ENCODE measurements around the gene ANKRD10.

Gene ANKRD10

DNA sequence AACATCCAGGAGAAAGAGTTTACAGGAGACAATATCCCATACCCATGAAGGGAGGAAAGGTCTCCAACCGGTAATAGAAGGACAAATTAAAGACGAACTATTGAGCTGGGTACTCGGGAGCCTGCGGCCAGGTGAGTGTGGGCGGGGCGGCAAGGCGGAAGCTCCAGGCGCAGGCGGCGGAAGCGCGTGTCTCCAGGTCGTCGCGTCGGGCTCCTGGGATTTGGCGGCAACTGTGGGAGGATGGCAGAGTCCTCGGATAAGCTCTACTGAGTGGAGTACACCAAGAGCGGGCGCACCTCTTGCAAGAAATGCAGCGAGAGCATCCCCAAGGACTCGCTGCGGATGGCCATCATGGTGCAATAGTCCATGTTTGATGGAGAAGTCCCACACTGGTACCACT, 21.6 kb upstream of the ANKRD10 start:
- H3K9ac ChIP-seq (ENCODE audit: low read length) = no peak overlapping the region
- no peaks in the 10 kb centered on the region for H4K20me1 ChIP-seq (ENCODE audit: low read depth, low read length)
- H3K9me2 ChIP-seq (replicated peaks; ENCODE audit: insufficient read depth, low read length) = no peaks in the 10 kb centered on the region
- no peak overlapping the region for H2AFZ ChIP-seq (ENCODE audit: low read depth, low read length, severe bottlenecking)
- H3K36me3 ChIP-seq (ENCODE audit: low read length) = no peaks in the 10 kb centered on the region
- H3F3A ChIP-seq (ENCODE audit: insufficient read depth) = no peaks in the 10 kb centered on the region
- H3K79me2 ChIP-seq (ENCODE audit: insufficient read depth, low read length) = no peaks in the 10 kb centered on the region
- TF ChIP-seq EZH2phosphoT487 (conservative IDR thresholded peaks at IDR 0.05; ENCODE audit: low read length) = no peak
- TF ChIP-seq, protein P1, sequence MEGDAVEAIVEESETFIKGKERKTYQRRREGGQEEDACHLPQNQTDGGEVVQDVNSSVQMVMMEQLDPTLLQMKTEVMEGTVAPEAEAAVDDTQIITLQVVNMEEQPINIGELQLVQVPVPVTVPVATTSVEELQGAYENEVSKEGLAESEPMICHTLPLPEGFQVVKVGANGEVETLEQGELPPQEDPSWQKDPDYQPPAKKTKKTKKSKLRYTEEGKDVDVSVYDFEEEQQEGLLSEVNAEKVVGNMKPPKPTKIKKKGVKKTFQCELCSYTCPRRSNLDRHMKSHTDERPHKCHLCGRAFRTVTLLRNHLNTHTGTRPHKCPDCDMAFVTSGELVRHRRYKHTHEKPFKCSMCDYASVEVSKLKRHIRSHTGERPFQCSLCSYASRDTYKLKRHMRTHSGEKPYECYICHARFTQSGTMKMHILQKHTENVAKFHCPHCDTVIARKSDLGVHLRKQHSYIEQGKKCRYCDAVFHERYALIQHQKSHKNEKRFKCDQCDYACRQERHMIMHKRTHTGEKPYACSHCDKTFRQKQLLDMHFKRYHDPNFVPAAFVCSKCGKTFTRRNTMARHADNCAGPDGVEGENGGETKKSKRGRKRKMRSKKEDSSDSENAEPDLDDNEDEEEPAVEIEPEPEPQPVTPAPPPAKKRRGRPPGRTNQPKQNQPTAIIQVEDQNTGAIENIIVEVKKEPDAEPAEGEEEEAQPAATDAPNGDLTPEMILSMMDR (IDR thresholded peaks at IDR 0.05; ENCODE audit: insufficient read depth, low read length, poor library complexity, severe bottlenecking) = no peak
- no peak overlapping the region for H3K4me3 ChIP-seq (ENCODE audit: insufficient read depth, low read length, poor library complexity, severe bottlenecking)
- H3K9me3 ChIP-seq (ENCODE audit: insufficient read depth, low read length) = peaks cover 17% of the 10 kb centered on the region; the same call in 1 of the 2 replicates
- H3K27me3 ChIP-seq (ENCODE audit: low read length) = no peaks in the 10 kb centered on the region
- no peak overlapping the region for H3K27ac ChIP-seq (ENCODE audit: low read depth, low read length)
- H3K4me2 ChIP-seq (ENCODE audit: low read depth, low read length, poor library complexity, severe bottlenecking) = no peak overlapping the region

DNA sequence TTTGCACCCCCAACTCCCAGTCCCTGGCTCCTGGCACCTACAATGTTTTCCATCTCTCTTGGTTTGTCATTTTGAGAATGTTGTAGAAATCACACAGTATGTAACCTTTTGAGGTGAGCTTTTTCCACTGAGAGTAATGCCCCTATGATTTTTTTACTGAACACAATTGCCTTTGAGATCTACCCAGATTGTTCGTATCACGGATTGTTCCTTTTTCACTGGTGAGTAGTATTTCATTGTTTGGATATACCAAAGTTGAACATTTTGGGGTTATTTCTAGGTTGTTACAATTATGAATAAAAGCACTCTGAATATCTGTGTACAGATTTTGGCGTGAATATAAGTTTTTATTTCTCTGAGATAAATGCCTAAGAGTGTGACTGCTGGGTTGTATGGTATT, 17.7 kb upstream of the ANKRD10 start:
- H3K27ac ChIP-seq (ENCODE audit: low read depth, low read length) = no peak overlapping the region
- H3K9me3 ChIP-seq (ENCODE audit: insufficient read depth, low read length) = peaks cover 17% of the 10 kb centered on the region; the same call in 1 of the 2 replicates
- no peaks in the 10 kb centered on the region for H3K36me3 ChIP-seq (ENCODE audit: low read length)
- TF ChIP-seq, protein P1 (IDR thresholded peaks at IDR 0.05; ENCODE audit: insufficient read depth, low read length, poor library complexity, severe bottlenecking) = no peak
- no peak for TF ChIP-seq EZH2phosphoT487 (conservative IDR thresholded peaks at IDR 0.05; ENCODE audit: low read length)
- H3F3A ChIP-seq (ENCODE audit: insufficient read depth) = no peaks in the 10 kb centered on the region
- no peak overlapping the region for H3K4me3 ChIP-seq (ENCODE audit: insufficient read depth, low read length, poor library complexity, severe bottlenecking)
- H3K4me2 ChIP-seq (ENCODE audit: low read depth, low read length, poor library complexity, severe bottlenecking) = no peak overlapping the region
- no peak overlapping the region for H3K9ac ChIP-seq (ENCODE audit: low read length)
- no peaks in the 10 kb centered on the region for H3K79me2 ChIP-seq (ENCODE audit: insufficient read depth, low read length)
- no peaks in the 10 kb centered on the region for H4K20me1 ChIP-seq (ENCODE audit: low read depth, low read length)
- H3K27me3 ChIP-seq (ENCODE audit: low read length) = no peaks in the 10 kb centered on the region
- H2AFZ ChIP-seq (ENCODE audit: low read depth, low read length, severe bottlenecking) = no peak overlapping the region
- H3K9me2 ChIP-seq (replicated peaks; ENCODE audit: insufficient read depth, low read length) = no peaks in the 10 kb centered on the region

DNA sequence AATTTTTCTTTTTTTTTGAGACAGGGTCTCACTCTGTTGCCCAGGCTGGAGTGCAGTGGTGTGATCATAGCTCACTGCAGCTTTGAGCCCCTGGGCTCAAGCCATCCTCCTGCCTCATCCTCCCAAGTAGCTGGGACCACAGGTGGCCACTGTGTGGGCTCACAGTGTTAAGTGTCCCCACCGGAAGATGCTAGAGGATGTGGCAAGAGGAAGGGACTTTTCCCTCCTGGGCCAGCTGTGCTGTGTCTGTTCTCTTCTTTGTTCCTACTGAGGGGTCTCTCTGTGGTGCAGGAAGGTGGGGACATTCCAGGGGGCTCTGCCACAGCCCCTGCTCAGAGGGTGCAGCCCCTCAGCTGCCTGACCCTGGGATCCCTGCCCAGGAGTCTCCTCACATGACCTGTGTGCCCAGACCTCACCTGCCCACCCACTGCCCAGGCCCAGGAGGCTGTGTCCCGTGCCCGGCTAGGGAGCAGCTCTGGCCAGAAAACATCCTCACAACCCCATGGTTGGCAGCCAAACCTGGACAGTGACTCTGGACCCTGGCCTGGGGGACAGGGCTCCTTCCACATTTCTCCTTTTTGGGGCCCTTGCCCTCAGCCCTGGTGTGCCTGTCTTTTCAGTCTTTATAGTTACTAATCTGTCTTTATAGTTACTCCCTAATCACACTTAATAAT, 14.4 kb upstream of the ANKRD10 start:
- Histone ChIP-seq H3K4me3 (ENCODE audit: insufficient read depth, low read length, poor library complexity, severe bottlenecking) (no peak overlapping the region), H3K4me2 (ENCODE audit: low read depth, low read length, poor library complexity, severe bottlenecking) (no peak overlapping the region), H3K27me3 (ENCODE audit: low read length) (no peaks in the 10 kb centered on the region), H4K20me1 (ENCODE audit: low read depth, low read length) (no peaks in the 10 kb centered on the region), H3K27ac (ENCODE audit: low read depth, low read length) (no peak overlapping the region), H3K79me2 (ENCODE audit: insufficient read depth, low read length) (no peaks in the 10 kb centered on the region), H2AFZ (ENCODE audit: low read depth, low read length, severe bottlenecking) (no peak overlapping the region), H3K9me3 (ENCODE audit: insufficient read depth, low read length) (peaks cover 17% of the 10 kb centered on the region; the same call in 1 of the 2 replicates), H3F3A (ENCODE audit: insufficient read depth) (no peaks in the 10 kb centered on the region), H3K9ac (ENCODE audit: low read length) (no peak overlapping the region), H3K9me2 (replicated peaks; ENCODE audit: insufficient read depth, low read length) (no peaks in the 10 kb centered on the region), H3K36me3 (ENCODE audit: low read length) (no peaks in the 10 kb centered on the region)
- TF ChIP-seq, protein P1 (IDR thresholded peaks at IDR 0.05; ENCODE audit: insufficient read depth, low read length, poor library complexity, severe bottlenecking) = no peak
- TF ChIP-seq EZH2phosphoT487 (conservative IDR thresholded peaks at IDR 0.05; ENCODE audit: low read length) = no peak
